ENCODE data around the gene RNF168. TPM values are rescaled to one million over a fixed set of nuclear protein-coding genes. Genes with fewer than 3 reads are reported as not detected.

Gene RNF168, protein sequence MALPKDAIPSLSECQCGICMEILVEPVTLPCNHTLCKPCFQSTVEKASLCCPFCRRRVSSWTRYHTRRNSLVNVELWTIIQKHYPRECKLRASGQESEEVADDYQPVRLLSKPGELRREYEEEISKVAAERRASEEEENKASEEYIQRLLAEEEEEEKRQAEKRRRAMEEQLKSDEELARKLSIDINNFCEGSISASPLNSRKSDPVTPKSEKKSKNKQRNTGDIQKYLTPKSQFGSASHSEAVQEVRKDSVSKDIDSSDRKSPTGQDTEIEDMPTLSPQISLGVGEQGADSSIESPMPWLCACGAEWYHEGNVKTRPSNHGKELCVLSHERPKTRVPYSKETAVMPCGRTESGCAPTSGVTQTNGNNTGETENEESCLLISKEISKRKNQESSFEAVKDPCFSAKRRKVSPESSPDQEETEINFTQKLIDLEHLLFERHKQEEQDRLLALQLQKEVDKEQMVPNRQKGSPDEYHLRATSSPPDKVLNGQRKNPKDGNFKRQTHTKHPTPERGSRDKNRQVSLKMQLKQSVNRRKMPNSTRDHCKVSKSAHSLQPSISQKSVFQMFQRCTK
- 8.3 and 9.6 TPM in 2 replicates for total RNA-seq

DNA sequence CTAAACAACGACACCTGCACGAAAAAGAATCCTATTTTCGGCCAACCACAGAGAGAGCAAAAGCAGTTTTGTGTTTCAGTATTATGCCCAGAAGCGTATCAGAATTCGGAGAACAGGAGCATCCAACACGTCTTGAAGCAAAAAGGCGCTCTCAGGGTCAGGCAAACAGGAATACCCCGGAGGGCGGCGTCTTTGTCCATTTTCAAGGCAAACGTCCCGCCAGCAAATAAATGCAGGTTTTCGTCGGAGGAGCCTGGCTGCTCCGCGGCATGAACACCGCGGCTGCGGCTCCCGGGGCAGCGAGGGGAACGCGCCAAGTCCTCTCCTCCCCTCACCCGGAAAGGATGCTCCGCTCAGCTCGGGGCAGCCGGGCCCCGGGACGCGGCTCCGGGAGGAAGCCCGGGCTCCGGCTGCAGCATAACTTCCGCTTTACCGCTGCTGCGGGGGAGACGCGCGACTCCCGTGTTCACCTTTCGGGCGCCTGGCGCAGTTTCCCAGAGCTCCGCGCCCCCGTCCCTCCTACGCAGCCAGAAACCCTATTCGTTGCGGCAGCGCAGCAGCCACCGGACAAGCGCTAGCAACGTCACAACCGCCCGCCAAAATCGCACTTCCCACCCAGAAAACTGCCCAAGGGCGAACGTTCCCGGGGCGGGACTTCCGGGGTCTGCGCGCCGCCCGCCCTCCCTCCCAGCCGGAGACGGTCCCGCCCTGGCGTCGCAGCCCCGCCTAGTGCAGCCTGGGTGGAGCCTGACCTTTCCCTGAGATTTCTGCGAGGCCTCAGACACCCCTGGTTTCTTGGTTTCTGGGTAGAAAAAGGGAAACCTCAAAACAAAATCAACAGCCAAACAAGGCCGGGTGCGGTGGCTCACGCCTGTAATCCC is at the start of gene RNF168:
Gene RNF168 (minus strand): TSS at position 573 of the 881 bp plus-strand sequence. CDS start 595 bp downstream, outside the sequence.

GRCh38 chr3:196514913-196515621 is 11.5 kb upstream of the RNF168 start, which contains the start of gene SMCO1:
SMCO1 (minus strand) TSS chr3:196515346; CDS start chr3:196515209, 137 bp downstream.

GRCh38 chr3:196432137-196432879 is 71.3 kb downstream of the RNF168 start, which contains the start of gene UBXN7:
UBXN7 (minus strand) TSS chr3:196432427; CDS start chr3:196432399, 28 bp downstream.

Other genes with a start within 250 kb of the RNF168 start
- gene PCYT1A, start 216.0 kb downstream of the RNF168 start, total RNA-seq = 34.5 and 64.8 TPM in 2 replicates
- gene DYNLT2B, start 185.5 kb downstream of the RNF168 start, total RNA-seq = 13.0 and 17.5 TPM in 2 replicates
- 8.0 TPM in 1 of 2 replicates, not detected in the other for gene TM4SF19, start 165.4 kb downstream of the RNF168 start, total RNA-seq
- gene UBXN7, start 71.3 kb downstream of the RNF168 start, total RNA-seq = 16.0 and 17.4 TPM in 2 replicates
- 0.24 TPM in 1 of 2 replicates, not detected in the other for gene SMCO1, start 11.6 kb upstream of the RNF168 start, total RNA-seq
- 6.4 and 8.2 TPM in 2 replicates for gene WDR53, start 64.8 kb upstream of the RNF168 start, total RNA-seq
- 21.1 and 21.9 TPM in 2 replicates for gene FBXO45, start 64.9 kb upstream of the RNF168 start, total RNA-seq
- gene NRROS, start 135.9 kb upstream of the RNF168 start, total RNA-seq = under 0.01 TPM in 1 of 2 replicates, not detected in the other
- 0.72 and 1.9 TPM in 2 replicates for gene CEP19, start 208.5 kb upstream of the RNF168 start, total RNA-seq
- 21.0 and 27.5 TPM in 2 replicates for gene PIGX, start 208.6 kb upstream of the RNF168 start, total RNA-seq
- 36.4 and 42.9 TPM in 2 replicates for gene PAK2, start 236.1 kb upstream of the RNF168 start, total RNA-seq